Body of pancreas (tissue), 4 donors: ENCODE results near the gene PLIN4. TPM values are rescaled to one million over a fixed set of nuclear protein-coding genes. Genes with fewer than 3 reads are reported as not detected.

ENCODE experiments used
- ATAC-seq: fragments of 150-250 bp; one replicate; pipeline ENCODE4 v1.9.1; 2016
- DNase-seq, 4 donors: peaks; one replicate each; pipeline ENCODE4 v3.0.0-alpha.2; 2019
- H3K27ac ChIP-seq, 4 donors: fragments of 200-600 bp; sonication (generic); 1 replicate in 3 of 4; 2 replicates in 1 of 4; pipeline versions ENCODE4 v1.5.1 to v1.6.1; 2016 to 2019; ENCODE audit warnings: mild to moderate bottlenecking in 1 of 4, mixed read lengths in 1 of 4, moderate library complexity in 1 of 4
- H3K27me3 ChIP-seq, 2 donors: fragments of 200-600 bp; sonication (generic); one replicate each; pipeline ENCODE4 v1.6.0; 2016; ENCODE audit warnings: mild to moderate bottlenecking in 1 of 2
- H3K36me3 ChIP-seq, 2 donors: fragments of 200-600 bp; sonication (generic); replicated peaks in 1 of 2; 2 replicates each; pipeline ENCODE4 v1.5.1; 2016; ENCODE audit warnings: low read depth in 2 of 2; ENCODE audit not compliant: insufficient read depth in 1 of 2
- H3K4me1 ChIP-seq: fragments of 200-600 bp; sonication (generic); one replicate; pipeline ENCODE4 v1.6.0; 2016
- H3K4me3 ChIP-seq, 2 donors: fragments of 200-600 bp; sonication (generic); 1 replicate in 1 of 2; 2 replicates in 1 of 2; pipeline ENCODE4 v1.5.1; 2016 to 2019
- H3K9me3 ChIP-seq, 3 donors: fragments of 200-600 bp; sonication (generic); 1 replicate in 2 of 3; 2 replicates in 1 of 3; pipeline ENCODE4 v1.5.1; 2016
- POLR2A ChIP-seq, 3 donors: fragments of 450-650 bp; IDR thresholded peaks; one replicate each; pipeline ENCODE4 v1.6.1; 2016; ENCODE audit warnings: antibody characterized with exemption in 3 of 3, mild to moderate bottlenecking in 2 of 3
- WGBS, 2 donors: methylation state at CpG; one replicate each; pipeline ENCODE4 v1.1.5; 2017; 5-methylcytosine and 5-hydroxymethylcytosine counted together
- intact Hi-C: fragments of 100-400 bp; cut with DNase I; formaldehyde crosslinking; loops from one replicate; pipeline ENCODE4 v1.15.1; 2023
- total RNA-seq, 2 donors: library from RNA; depleted of rRNA; stranded (reverse); fragments of >200 nt; gene quantifications; one replicate each; pipeline ENCODE4 v1.1.0, GENCODE V29; 2016
- TF ChIP-seq, protein P1 (sequence below), 7 experiments: fragments of 450-650 bp in 4 of 7; fragments of 200-600 bp in 3 of 7; sonication (generic) in 3 of 7; IDR thresholded peaks; one replicate each; pipeline ENCODE4 v1.5.1; 2016 to 2019; ENCODE audit warnings: antibody characterized with exemption in 7 of 7

PLIN4 gene
- total RNA-seq, 2 donors from 2014 or later = 18.9 to 125 TPM

DNA sequence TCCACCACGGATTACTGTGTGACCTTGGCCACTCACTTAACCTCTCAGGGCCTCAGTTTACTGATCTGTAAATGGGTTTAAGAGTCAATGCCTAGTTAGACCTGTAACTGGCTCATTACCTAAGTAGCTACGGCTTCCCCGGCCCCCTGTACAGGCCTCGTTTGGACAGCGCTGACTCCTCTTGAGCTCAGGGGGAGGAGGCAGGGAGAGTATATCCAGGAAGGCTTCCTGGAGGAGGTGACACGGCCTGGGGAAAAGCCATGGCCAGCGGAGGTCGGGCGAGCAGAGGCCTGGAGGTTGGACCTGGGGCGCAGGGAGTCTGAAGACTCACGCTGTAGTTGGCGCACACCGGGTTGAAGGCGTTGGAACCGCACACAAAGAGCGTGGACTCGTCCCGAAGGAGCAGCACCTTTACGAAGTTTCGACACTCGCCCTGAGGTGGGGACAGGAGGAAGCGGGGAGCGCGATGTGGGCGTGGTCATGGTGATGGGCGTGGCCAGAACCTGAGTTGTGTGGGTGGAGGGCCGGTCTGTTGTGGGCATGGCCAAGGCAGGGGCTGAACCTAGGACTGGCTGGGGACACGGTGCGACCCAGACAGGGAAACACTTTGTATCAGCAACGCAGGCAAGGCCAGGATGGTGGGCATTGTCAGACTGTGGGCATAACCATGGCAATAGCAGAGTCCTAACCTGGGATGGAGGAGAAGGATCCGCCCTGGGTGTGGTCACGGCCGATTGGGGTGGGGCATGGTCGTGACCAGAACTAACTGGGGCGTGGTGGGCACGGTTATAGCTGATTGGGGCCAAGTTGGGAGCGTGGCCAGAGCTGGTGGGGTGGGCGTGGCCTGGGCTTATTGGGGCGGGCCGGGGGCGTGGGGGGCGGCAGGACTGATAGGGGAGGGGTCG is 37.6 kb upstream of the PLIN4 start:
- TF ChIP-seq, protein P1, sequence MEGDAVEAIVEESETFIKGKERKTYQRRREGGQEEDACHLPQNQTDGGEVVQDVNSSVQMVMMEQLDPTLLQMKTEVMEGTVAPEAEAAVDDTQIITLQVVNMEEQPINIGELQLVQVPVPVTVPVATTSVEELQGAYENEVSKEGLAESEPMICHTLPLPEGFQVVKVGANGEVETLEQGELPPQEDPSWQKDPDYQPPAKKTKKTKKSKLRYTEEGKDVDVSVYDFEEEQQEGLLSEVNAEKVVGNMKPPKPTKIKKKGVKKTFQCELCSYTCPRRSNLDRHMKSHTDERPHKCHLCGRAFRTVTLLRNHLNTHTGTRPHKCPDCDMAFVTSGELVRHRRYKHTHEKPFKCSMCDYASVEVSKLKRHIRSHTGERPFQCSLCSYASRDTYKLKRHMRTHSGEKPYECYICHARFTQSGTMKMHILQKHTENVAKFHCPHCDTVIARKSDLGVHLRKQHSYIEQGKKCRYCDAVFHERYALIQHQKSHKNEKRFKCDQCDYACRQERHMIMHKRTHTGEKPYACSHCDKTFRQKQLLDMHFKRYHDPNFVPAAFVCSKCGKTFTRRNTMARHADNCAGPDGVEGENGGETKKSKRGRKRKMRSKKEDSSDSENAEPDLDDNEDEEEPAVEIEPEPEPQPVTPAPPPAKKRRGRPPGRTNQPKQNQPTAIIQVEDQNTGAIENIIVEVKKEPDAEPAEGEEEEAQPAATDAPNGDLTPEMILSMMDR (IDR thresholded peaks at IDR 0.05) = no peak
- no peak for TF ChIP-seq POLR2A (IDR thresholded peaks at IDR 0.05)
- ATAC-seq (no peak), DNase-seq (no peak)
- H3K4me1 ChIP-seq = peaks cover 5% of the 10 kb centered on the region
- no peaks in the 10 kb centered on the region for H3K36me3 ChIP-seq
- no peaks in the 10 kb centered on the region for H3K27me3 ChIP-seq
- 76 to 77% methylated on average over 32 to 39 of the region's 43 CpGs for WGBS, 2 donors
- H3K4me3 ChIP-seq = no peak overlapping the region
- intact Hi-C loops = no loop called here
- H3K27ac ChIP-seq = no peak overlapping the region
- H3K9me3 ChIP-seq = no peaks in the 10 kb centered on the region

DNA sequence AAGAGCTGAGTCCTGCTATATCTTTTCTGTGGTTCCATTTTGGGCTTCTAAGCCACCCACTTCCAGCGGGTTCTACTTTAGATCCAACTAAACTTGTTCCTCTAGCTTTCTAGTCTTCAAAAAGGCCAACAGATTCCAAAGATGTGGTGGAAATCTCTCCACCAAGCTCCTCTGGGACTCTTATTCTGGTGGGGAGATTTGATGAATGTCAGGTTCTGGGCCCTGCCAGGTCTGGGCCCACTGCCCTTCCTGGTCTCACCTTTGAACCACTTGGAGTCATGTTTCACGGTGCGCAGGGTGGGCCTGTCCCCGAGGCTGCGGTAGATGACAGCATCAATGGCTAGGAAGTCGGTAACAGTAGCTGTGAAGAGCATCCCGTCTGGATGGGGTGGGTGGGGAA is 36.4 kb upstream of the PLIN4 start:
- H3K4me1 ChIP-seq = peaks cover 5% of the 10 kb centered on the region
- WGBS, 2 donors = 83 to 93% methylated on average over 7 of the region's 7 CpGs
- H3K36me3 ChIP-seq = no peaks in the 10 kb centered on the region
- DNase-seq = no peak
- no peak overlapping the region for H3K4me3 ChIP-seq
- no peaks in the 10 kb centered on the region for H3K9me3 ChIP-seq
- intact Hi-C loops = no loop called here
- no peaks in the 10 kb centered on the region for H3K27me3 ChIP-seq
- H3K27ac ChIP-seq = no peak overlapping the region
- no peak for ATAC-seq
- TF ChIP-seq, protein P1 (IDR thresholded peaks at IDR 0.05) = no peak
- no peak for TF ChIP-seq POLR2A (IDR thresholded peaks at IDR 0.05)

DNA sequence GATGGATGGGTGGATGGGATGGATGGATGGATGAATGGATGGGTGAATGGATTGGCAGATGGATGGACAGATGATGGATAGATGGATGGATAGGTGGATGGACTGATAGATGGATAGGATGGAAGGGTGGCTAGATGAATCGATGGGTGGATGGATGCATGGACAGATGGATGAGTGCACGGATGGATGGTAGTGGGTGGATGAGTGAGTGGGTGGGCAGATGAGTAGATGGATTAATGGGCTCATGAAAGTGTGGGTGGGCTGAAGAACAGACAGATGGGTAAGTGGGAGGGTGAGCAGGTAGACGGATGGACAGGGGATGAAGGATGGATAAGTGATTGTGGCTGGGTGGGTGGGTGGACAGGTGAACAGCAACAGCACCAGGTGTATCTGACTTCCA is 35.5 kb upstream of the PLIN4 start:
- no peak overlapping the region for H3K4me3 ChIP-seq
- H3K36me3 ChIP-seq = no peaks in the 10 kb centered on the region
- H3K27me3 ChIP-seq = no peaks in the 10 kb centered on the region
- no peak for ATAC-seq
- intact Hi-C loops = no loop called here
- no peaks in the 10 kb centered on the region for H3K9me3 ChIP-seq
- WGBS, 2 donors = 65 to 69% methylated on average over 3 of the region's 3 CpGs
- DNase-seq = no peak
- peaks cover 5% of the 10 kb centered on the region for H3K4me1 ChIP-seq
- TF ChIP-seq, protein P1 (IDR thresholded peaks at IDR 0.05) = no peak
- TF ChIP-seq POLR2A (IDR thresholded peaks at IDR 0.05) = no peak
- no peak overlapping the region for H3K27ac ChIP-seq

DNA sequence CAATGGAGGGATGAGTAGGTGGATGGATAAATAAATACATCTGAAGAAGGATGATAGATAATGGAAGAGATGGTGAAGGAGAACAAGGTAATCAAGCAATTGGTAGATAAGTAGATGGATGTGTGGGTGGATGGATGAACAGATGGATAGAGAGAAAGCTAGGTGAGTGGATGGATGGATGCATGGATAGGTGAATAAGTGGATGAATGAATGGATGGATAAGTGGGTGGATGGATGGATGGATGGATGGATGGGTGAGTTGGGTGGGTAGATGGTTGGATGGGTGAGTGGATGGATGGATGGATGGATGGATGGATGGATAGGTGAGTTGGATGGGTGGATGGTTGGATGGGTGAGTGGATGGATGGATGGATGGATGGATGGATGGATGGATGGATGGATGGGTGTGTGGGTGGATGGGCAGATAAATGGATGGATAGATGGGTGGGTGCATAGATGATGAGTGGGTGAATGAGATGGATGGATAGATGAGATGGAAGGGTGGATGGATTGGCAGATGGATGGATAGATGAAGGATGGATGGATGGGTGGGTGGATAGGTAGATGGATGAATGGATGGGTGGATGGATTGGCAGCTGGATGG is 34.9 kb upstream of the PLIN4 start:
- Histone ChIP-seq H3K36me3 (no peaks in the 10 kb centered on the region), H3K27ac (no peak overlapping the region), H3K27me3 (no peaks in the 10 kb centered on the region), H3K9me3 (no peaks in the 10 kb centered on the region), H3K4me1 (peaks cover 3% of the 10 kb centered on the region), H3K4me3 (no peak overlapping the region)
- no peak for ATAC-seq
- intact Hi-C loops = no loop called here
- TF ChIP-seq, protein P1 (IDR thresholded peaks at IDR 0.05) = no peak
- TF ChIP-seq POLR2A (IDR thresholded peaks at IDR 0.05) = no peak
- no peak for DNase-seq

DNA sequence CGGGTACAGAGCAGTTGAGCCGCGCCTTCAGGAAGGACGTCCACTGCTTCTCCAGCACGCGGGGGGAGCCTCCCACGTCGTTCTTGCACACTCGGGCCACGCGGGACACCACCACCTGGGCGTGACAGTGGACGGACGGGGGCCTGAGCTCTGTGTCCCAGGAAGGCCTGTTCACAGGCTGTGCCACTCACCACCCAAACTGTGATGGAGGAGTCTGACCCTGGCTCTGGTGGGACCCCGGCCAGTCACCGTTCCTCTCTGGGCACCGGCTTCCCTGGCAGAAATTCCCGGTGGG is 34.2 kb upstream of the PLIN4 start:
- no peak overlapping the region for H3K27ac ChIP-seq
- peaks cover 2% of the 10 kb centered on the region for H3K4me1 ChIP-seq
- WGBS, 2 donors = 75 to 86% methylated on average over 4 to 18 of the region's 18 CpGs
- no peak for ATAC-seq
- no peak overlapping the region for H3K4me3 ChIP-seq
- TF ChIP-seq, protein P1 (IDR thresholded peaks at IDR 0.05) = no peak
- TF ChIP-seq POLR2A (IDR thresholded peaks at IDR 0.05) = no peak
- no peaks in the 10 kb centered on the region for H3K36me3 ChIP-seq
- DNase-seq = no peak
- H3K9me3 ChIP-seq = no peaks in the 10 kb centered on the region
- intact Hi-C loops = no loop called here
- no peaks in the 10 kb centered on the region for H3K27me3 ChIP-seq
